Right renal cortex interstitium (tissue), 3 donors: Measurements from ENCODE around the gene MANF. TPM values are rescaled to one million over a fixed set of nuclear protein-coding genes. Genes with fewer than 3 reads are reported as not detected.

ENCODE experiments used
- DNase-seq, 3 donors: peaks; one replicate each; pipeline ENCODE4 v3.0.0-alpha.2; 2013; ENCODE audit warnings: low read depth in 3 of 3, low spot score in 2 of 3
- polyA plus RNA-seq, 3 donors: library from polyadenylated mRNA; unstranded; fragments of 120-200 nt; gene quantifications; one replicate each; pipeline ENCODE4 v1.2.1, GENCODE V29; 2013; ENCODE audit not compliant: insufficient read length in 3 of 3

The MANF gene
- polyA plus RNA-seq, 3 donors: 133 to 144 (median 138) TPM

GRCh38 chr3:51422211-51422610 is 37.1 kb downstream of the MANF start:
- no peak for DNase-seq

GRCh38 chr3:51426921-51427320 is 41.8 kb downstream of the MANF start:
- no peak for DNase-seq

- DNase-seq: no peak
Measured at GRCh38 chr3:51429138-51429537, 44.0 kb downstream of the MANF start.

- DNase-seq: no peak
Measured at GRCh38 chr3:51434110-51434509, 49.0 kb downstream of the MANF start.

- DNase-seq: peak in 1 of 3 donors; percentile 6
Measured at GRCh38 chr3:51434746-51435327, 49.7 kb downstream of the MANF start.

GRCh38 chr3:51436998-51437639 is 52.0 kb downstream of the MANF start:
- no peak for DNase-seq

Other genes with a start within 250 kb of the MANF start
- 10 to 100 TPM; 38.2 to 40.7 (median 40.2) TPM for gene RBM15B, start 6.0 kb downstream of the MANF start, polyA plus RNA-seq
- gene DCAF1, start 114.7 kb downstream of the MANF start, polyA plus RNA-seq: 10 to 100 TPM; 32.1 to 33.8 (median 33.0) TPM
- gene RAD54L2, start 153.4 kb downstream of the MANF start, polyA plus RNA-seq: 10 to 100 TPM; 14.2 to 15.2 (median 14.9) TPM